ENCODE results near the gene TRIP6.
A peak's percentile ranks its signal among the peaks of the same experiment; 100 is the strongest.
"Not testable (repeated sequence)": the region's sequence is repeated elsewhere in the genome, so short reads cannot be mapped to it uniquely, and the experiment has no call there.

TRIP6 gene

GRCh38 chr7:100896732-100897608, 29.8 kb downstream of the TRIP6 start:
- TF ChIP-seq, protein P1, sequence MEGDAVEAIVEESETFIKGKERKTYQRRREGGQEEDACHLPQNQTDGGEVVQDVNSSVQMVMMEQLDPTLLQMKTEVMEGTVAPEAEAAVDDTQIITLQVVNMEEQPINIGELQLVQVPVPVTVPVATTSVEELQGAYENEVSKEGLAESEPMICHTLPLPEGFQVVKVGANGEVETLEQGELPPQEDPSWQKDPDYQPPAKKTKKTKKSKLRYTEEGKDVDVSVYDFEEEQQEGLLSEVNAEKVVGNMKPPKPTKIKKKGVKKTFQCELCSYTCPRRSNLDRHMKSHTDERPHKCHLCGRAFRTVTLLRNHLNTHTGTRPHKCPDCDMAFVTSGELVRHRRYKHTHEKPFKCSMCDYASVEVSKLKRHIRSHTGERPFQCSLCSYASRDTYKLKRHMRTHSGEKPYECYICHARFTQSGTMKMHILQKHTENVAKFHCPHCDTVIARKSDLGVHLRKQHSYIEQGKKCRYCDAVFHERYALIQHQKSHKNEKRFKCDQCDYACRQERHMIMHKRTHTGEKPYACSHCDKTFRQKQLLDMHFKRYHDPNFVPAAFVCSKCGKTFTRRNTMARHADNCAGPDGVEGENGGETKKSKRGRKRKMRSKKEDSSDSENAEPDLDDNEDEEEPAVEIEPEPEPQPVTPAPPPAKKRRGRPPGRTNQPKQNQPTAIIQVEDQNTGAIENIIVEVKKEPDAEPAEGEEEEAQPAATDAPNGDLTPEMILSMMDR (IDR thresholded peaks at IDR 0.05; ENCODE audit: insufficient read depth, missing control alignments), result peak; percentile 58
- DNase-seq (ENCODE audit: insufficient read length, low spot score) (no peak), FAIRE-seq (no peak)

- FAIRE-seq (no peak), DNase-seq (ENCODE audit: insufficient read length, low spot score) (no peak)
- TF ChIP-seq, protein P1 (IDR thresholded peaks at IDR 0.05; ENCODE audit: insufficient read depth, missing control alignments), result no peak
Observed at GRCh38 chr7:100897772-100898454, 30.7 kb downstream of the TRIP6 start.

- TF ChIP-seq, protein P1 (IDR thresholded peaks at IDR 0.05; ENCODE audit: insufficient read depth, missing control alignments), result no peak
- DNase-seq (ENCODE audit: insufficient read length, low spot score) (no peak), FAIRE-seq (no peak)
Observed at GRCh38 chr7:100899432-100899831, 32.2 kb downstream of the TRIP6 start.

DNA sequence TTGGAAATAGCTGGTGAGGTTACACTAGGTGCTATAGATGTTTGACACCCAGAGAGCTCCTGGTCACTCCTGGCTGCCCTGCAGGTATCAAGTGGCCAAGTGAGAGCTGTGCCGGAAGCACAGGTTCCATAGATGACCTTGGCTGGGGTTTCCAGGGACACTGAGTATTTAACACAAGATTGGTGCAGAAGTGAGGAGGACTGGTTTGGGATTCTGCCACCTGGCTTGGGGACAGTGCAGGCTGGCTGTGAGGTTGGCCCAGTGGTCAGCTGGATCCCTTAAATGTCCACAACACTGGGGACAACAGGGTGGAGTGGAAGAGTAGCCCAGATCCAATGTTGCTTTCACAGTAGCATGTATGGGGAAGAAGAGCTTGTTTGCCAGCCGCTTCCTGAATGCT, 33.8 kb downstream of the TRIP6 start:
- FAIRE-seq (no peak), DNase-seq (ENCODE audit: insufficient read length, low spot score) (no peak)
- TF ChIP-seq, protein P1 (IDR thresholded peaks at IDR 0.05; ENCODE audit: insufficient read depth, missing control alignments), result no peak

- TF ChIP-seq, protein P1 (IDR thresholded peaks at IDR 0.05; ENCODE audit: insufficient read depth, missing control alignments), result no peak
- no peak for FAIRE-seq
- DNase-seq (ENCODE audit: insufficient read length, low spot score), result no peak
Observed at GRCh38 chr7:100901921-100902332, 34.7 kb downstream of the TRIP6 start.

- TF ChIP-seq, protein P1 (IDR thresholded peaks at IDR 0.05; ENCODE audit: insufficient read depth, missing control alignments), result no peak
- no peak for FAIRE-seq
- DNase-seq (ENCODE audit: insufficient read length, low spot score), result no peak
Observed at GRCh38 chr7:100902638-100903037, 35.5 kb downstream of the TRIP6 start.

GRCh38 chr7:100908512-100908911, 41.3 kb downstream of the TRIP6 start:
- DNase-seq (ENCODE audit: insufficient read length, low spot score) (no peak), FAIRE-seq (no peak)
- TF ChIP-seq, protein P1 (IDR thresholded peaks at IDR 0.05; ENCODE audit: insufficient read depth, missing control alignments), result no peak

- not testable (repeated sequence) for FAIRE-seq
Observed at GRCh38 chr7:100910443-100910842, 43.3 kb downstream of the TRIP6 start.

More at GRCh38 chr7:100910443-100910842, 43.3 kb downstream of the TRIP6 start:
- DNase-seq (ENCODE audit: insufficient read length, low spot score), result not testable (repeated sequence)
